ENCODE data around the gene COL6A1. TPM values are rescaled to one million over a fixed set of nuclear protein-coding genes. Genes with fewer than 3 reads are reported as not detected.

The COL6A1 gene
- total and polyA plus RNA-seq, 12 donors: 71.9 to 388 (median 143) TPM

GRCh38 chr21:46017695-46018094, 36.1 kb downstream of the COL6A1 start:
- WGBS, 2 donors: 89 to 95% methylated on average over 4 of the region's 4 CpGs
- H3K9me3 ChIP-seq: no peaks in the 10 kb centered on the region
- DNase-seq: no peak
- no peaks in the 10 kb centered on the region for H3K36me3 ChIP-seq
- H3K4me1 ChIP-seq: no peaks in the 10 kb centered on the region
- intact Hi-C loops (cut with DNase I): no loop called here
- no peak overlapping the region for H3K27ac ChIP-seq
- no peak for TF ChIP-seq CTCF (IDR thresholded peaks at IDR 0.05)
- peaks cover 0 to 10% (median 0%) of the 10 kb centered on the region in 7 donors for H3K27me3 ChIP-seq
- ATAC-seq: no peak
- H3K4me3 ChIP-seq: no peak overlapping the region

GRCh38 chr21:46018615-46019014, 37.0 kb downstream of the COL6A1 start:
- 68 to 75% methylated on average over 3 of the region's 3 CpGs for WGBS, 2 donors
- Histone ChIP-seq H3K4me3 (no peak overlapping the region), H3K9me3 (no peaks in the 10 kb centered on the region), H3K27me3 (peaks cover 0 to 10% (median 0%) of the 10 kb centered on the region in 7 donors), H3K27ac (no peak overlapping the region), H3K4me1 (no peaks in the 10 kb centered on the region), H3K36me3 (no peaks in the 10 kb centered on the region)
- ATAC-seq (no peak), DNase-seq (no peak)
- no peak for TF ChIP-seq CTCF (IDR thresholded peaks at IDR 0.05)
- intact Hi-C loops (cut with DNase I): no loop called here

- WGBS, 2 donors: 90 to 93% methylated on average over 6 of the region's 6 CpGs
- DNase-seq (no peak), ATAC-seq (no peak)
- intact Hi-C loops (cut with DNase I): no loop called here
- Histone ChIP-seq H3K9me3 (no peaks in the 10 kb centered on the region), H3K36me3 (no peaks in the 10 kb centered on the region), H3K27me3 (peaks cover 0 to 6% (median 0%) of the 10 kb centered on the region in 7 donors), H3K27ac (no peak overlapping the region), H3K4me3 (no peak overlapping the region), H3K4me1 (peaks cover 0 to 7% (median 0%) of the 10 kb centered on the region in 9 donors)
- no peak for TF ChIP-seq CTCF (IDR thresholded peaks at IDR 0.05)
Observed at GRCh38 chr21:46020581-46020980, 39.0 kb downstream of the COL6A1 start.

- no peaks in the 10 kb centered on the region for H3K36me3 ChIP-seq
- H3K4me3 ChIP-seq: no peak overlapping the region
- peak overlapping the region in 2 of 10 donors; percentile 53 to 67 for H3K27ac ChIP-seq
- peaks cover 0 to 5% (median 0%) of the 10 kb centered on the region in 7 donors for H3K27me3 ChIP-seq
- DNase-seq (no peak), ATAC-seq (peak in 1 of 8 donors; percentile 7)
- no peaks in the 10 kb centered on the region for H3K9me3 ChIP-seq
- TF ChIP-seq CTCF (IDR thresholded peaks at IDR 0.05): no peak
- peaks cover 0 to 9% (median 0%) of the 10 kb centered on the region in 9 donors for H3K4me1 ChIP-seq
- intact Hi-C loops (cut with DNase I): no loop called here
- WGBS, 2 donors: 92 to 95% methylated on average over 7 of the region's 7 CpGs
Observed at GRCh38 chr21:46021398-46021797, 39.8 kb downstream of the COL6A1 start.

Data from heart right ventricle (tissue), 16 donors.